Measurements from ENCODE around the gene WFDC10B. TPM values are rescaled to one million over a fixed set of nuclear protein-coding genes. Genes with fewer than 3 reads are reported as not detected.
"Not testable (repeated sequence)": the region's sequence is repeated elsewhere in the genome, so short reads cannot be mapped to it uniquely, and the experiment has no call there.

The WFDC10B gene
- total RNA-seq: not detected

DNA sequence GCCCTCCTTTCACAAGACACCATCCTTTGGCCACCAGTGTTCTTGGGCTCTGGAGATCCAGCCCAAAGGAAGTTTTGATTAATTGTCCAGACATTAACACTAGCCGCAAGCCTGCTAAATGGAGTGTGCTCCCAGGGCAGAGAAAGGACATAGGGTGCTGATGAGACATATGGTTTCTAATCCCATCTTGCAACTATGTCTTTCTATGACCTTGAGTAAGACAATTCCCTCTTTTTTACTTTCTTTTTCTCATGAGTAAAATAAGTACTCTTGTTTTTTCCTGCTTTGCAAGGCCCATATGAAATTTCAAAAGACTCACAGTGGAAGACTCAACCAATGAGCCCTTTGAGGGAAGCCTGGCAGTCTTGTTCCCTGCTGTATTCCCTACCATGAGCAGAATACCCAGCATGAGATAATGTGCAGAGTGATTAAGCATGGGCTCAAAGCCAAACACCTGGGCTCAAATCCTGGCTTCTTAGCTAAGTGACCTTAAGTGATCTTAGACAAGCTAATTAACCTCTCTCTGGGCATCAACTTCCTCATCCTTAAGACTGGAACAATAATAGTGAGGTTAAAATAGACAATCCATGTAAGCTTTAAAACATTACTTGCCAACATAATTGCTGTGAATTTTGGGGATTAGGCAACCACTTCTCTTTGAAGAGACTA is at the start of gene WFDC10B:
Gene WFDC10B (minus strand): TSS at position 51 of the 669 bp plus-strand sequence. CDS start 19,027 bp downstream, outside the sequence.
- intact Hi-C loops (cut with micrococcal nuclease): no loop called here
- ChIA-PET CTCF (no interaction called here), POLR2A (no interaction called here)
- Mint-ChIP-seq H3K9me3 (no peaks in the 10 kb centered on the region), H3K27me3 (peaks cover 32% of the 10 kb centered on the region), H3K36me3 (no peaks in the 10 kb centered on the region), H3K4me3 (no peak within 1 kb of the TSS), H3K4me1 (ENCODE audit: low read depth) (no peaks in the 10 kb centered on the region), H3K27ac (no peak within 1 kb of the TSS)
- DNase-seq: no peak

GRCh38 chr20:45752746-45753145 is 47.9 kb upstream of the WFDC10B start:
- peak; percentile 39 for DNase-seq
- CTCF ChIA-PET: no interaction called here
- H3K27ac Mint-ChIP-seq: no peak overlapping the region
- intact Hi-C loops (cut with micrococcal nuclease): loop anchor here (1.0 kb wide), 1 partner anchor 141 kb away; no protein-coding TSS in a partner anchor
- H3K4me3 Mint-ChIP-seq: no peak overlapping the region
- peaks cover 10% of the 10 kb centered on the region for H3K9me3 Mint-ChIP-seq
- H3K4me1 Mint-ChIP-seq (ENCODE audit: low read depth): peaks cover 18% of the 10 kb centered on the region
- H3K27me3 Mint-ChIP-seq: peaks cover 26% of the 10 kb centered on the region
- POLR2A ChIA-PET: no interaction called here
- no peaks in the 10 kb centered on the region for H3K36me3 Mint-ChIP-seq

DNA sequence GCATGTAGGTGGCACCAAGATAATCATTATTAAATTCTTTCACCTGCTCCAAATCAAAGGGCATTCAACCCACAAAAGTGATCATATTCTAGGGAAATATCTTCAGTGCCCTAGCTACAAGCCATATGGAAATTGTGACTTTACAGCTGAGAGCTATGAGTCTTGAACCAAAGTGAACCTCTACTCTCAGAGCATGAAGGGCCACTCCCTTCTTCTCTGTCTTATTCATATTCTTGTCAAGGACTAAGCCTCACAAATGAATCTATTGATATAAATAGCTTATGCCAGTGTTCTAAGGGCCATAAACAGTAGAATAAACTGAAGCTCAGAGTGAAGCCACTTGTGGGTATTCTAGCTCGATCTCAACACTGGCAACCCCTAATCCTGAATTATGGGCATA is 46.9 kb upstream of the WFDC10B start:
- POLR2A ChIA-PET: interaction anchor here (0.9 kb wide), 1 partner anchor 141 kb away, joined by 3 read pairs; no protein-coding TSS in a partner anchor
- peaks cover 10% of the 10 kb centered on the region for H3K9me3 Mint-ChIP-seq
- no peak overlapping the region for H3K4me3 Mint-ChIP-seq
- no peak for DNase-seq
- intact Hi-C loops (cut with micrococcal nuclease): loop anchor here (1.0 kb wide), 1 partner anchor 140 kb away; no protein-coding TSS in a partner anchor
- peaks cover 30% of the 10 kb centered on the region for H3K27me3 Mint-ChIP-seq
- H3K4me1 Mint-ChIP-seq (ENCODE audit: low read depth): peaks cover 18% of the 10 kb centered on the region
- H3K36me3 Mint-ChIP-seq: no peaks in the 10 kb centered on the region
- CTCF ChIA-PET: interaction anchor here (0.8 to 1.3 kb wide), 5 partner anchors 19 to 378 kb away, joined by 3 to 4 read pairs (median 3); partner anchors contain the start of genes DNTTIP1 and WFDC3
- H3K27ac Mint-ChIP-seq: no peak overlapping the region

GRCh38 chr20:45745015-45745414 is 40.2 kb upstream of the WFDC10B start:
- no peaks in the 10 kb centered on the region for H3K9me3 Mint-ChIP-seq
- no peak for DNase-seq
- ChIA-PET CTCF (interaction anchor here (1.4 kb wide), 1 partner anchor 26 kb away, joined by 3 read pairs; no protein-coding TSS in a partner anchor), POLR2A (no interaction called here)
- H3K36me3 Mint-ChIP-seq: no peaks in the 10 kb centered on the region
- H3K27ac Mint-ChIP-seq: no peak overlapping the region
- no peak overlapping the region for H3K4me3 Mint-ChIP-seq
- intact Hi-C loops (cut with micrococcal nuclease): no loop called here
- H3K27me3 Mint-ChIP-seq: peaks cover 27% of the 10 kb centered on the region
- no peaks in the 10 kb centered on the region for H3K4me1 Mint-ChIP-seq (ENCODE audit: low read depth)

- peaks cover 11% of the 10 kb centered on the region for H3K27me3 Mint-ChIP-seq
- no peak overlapping the region for H3K27ac Mint-ChIP-seq
- H3K4me3 Mint-ChIP-seq: no peak overlapping the region
- CTCF ChIA-PET: interaction anchor here (1.4 kb wide), 1 partner anchor 28 kb away, joined by 4 read pairs; no protein-coding TSS in a partner anchor
- H3K4me1 Mint-ChIP-seq (ENCODE audit: low read depth): no peaks in the 10 kb centered on the region
- intact Hi-C loops (cut with micrococcal nuclease): no loop called here
- no peaks in the 10 kb centered on the region for H3K36me3 Mint-ChIP-seq
- no peak for DNase-seq
- POLR2A ChIA-PET: interaction anchor here (0.7 kb wide), 1 partner anchor 252 kb away, joined by 4 read pairs; no protein-coding TSS in a partner anchor
- no peaks in the 10 kb centered on the region for H3K9me3 Mint-ChIP-seq
Observed at GRCh38 chr20:45742596-45742995, 37.8 kb upstream of the WFDC10B start.

GRCh38 chr20:45735988-45736387 is 31.2 kb upstream of the WFDC10B start:
- Mint-ChIP-seq H3K27me3 (peaks cover 28% of the 10 kb centered on the region), H3K36me3 (peaks cover 7% of the 10 kb centered on the region), H3K4me3 (no peak overlapping the region), H3K27ac (no peak overlapping the region), H3K9me3 (peaks cover 20% of the 10 kb centered on the region), H3K4me1 (ENCODE audit: low read depth) (no peaks in the 10 kb centered on the region)
- ChIA-PET POLR2A (no interaction called here), CTCF (no interaction called here)
- DNase-seq: no peak
- intact Hi-C loops (cut with micrococcal nuclease): no loop called here

GRCh38 chr20:45735552-45735951 is 30.7 kb upstream of the WFDC10B start:
- no peak overlapping the region for H3K4me3 Mint-ChIP-seq
- H3K4me1 Mint-ChIP-seq (ENCODE audit: low read depth): no peaks in the 10 kb centered on the region
- peaks cover 30% of the 10 kb centered on the region for H3K27me3 Mint-ChIP-seq
- DNase-seq: no peak
- intact Hi-C loops (cut with micrococcal nuclease): no loop called here
- ChIA-PET CTCF (no interaction called here), POLR2A (no interaction called here)
- H3K27ac Mint-ChIP-seq: no peak overlapping the region
- peaks cover 8% of the 10 kb centered on the region for H3K36me3 Mint-ChIP-seq
- peaks cover 22% of the 10 kb centered on the region for H3K9me3 Mint-ChIP-seq

DNA sequence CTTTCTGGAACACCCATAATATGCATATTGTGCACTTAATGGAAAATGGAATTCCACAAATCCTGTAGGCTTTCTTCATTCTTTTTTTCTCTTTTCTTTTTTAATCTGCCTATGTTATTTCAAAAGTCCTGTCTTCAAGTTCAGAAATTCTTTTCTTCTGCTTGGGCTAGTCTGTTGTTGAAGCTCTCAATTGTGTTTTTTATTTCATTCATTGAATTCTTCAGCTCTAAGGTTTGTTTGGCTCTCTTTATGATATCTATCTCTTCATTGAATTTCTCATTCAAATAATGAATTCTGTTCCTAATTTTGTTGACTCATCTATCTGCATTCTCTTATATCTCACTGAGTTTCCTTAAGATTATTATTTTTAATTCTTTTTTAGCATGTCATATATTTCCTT is 27.4 kb upstream of the WFDC10B start:
- no peak overlapping the region for H3K4me3 Mint-ChIP-seq
- DNase-seq: no peak
- no peaks in the 10 kb centered on the region for H3K4me1 Mint-ChIP-seq (ENCODE audit: low read depth)
- peaks cover 31% of the 10 kb centered on the region for H3K27me3 Mint-ChIP-seq
- POLR2A ChIA-PET: no interaction called here
- intact Hi-C loops (cut with micrococcal nuclease): no loop called here
- CTCF ChIA-PET: no interaction called here
- peaks cover 22% of the 10 kb centered on the region for H3K9me3 Mint-ChIP-seq
- peaks cover 8% of the 10 kb centered on the region for H3K36me3 Mint-ChIP-seq
- H3K27ac Mint-ChIP-seq: no peak overlapping the region

- DNase-seq: no peak
- Mint-ChIP-seq H3K27me3 (peaks cover 38% of the 10 kb centered on the region), H3K4me1 (ENCODE audit: low read depth) (peaks cover 2% of the 10 kb centered on the region), H3K36me3 (peaks cover 6% of the 10 kb centered on the region), H3K9me3 (peaks cover 12% of the 10 kb centered on the region), H3K4me3 (no peak overlapping the region), H3K27ac (no peak overlapping the region)
- POLR2A ChIA-PET: no interaction called here
- CTCF ChIA-PET: interaction anchor here (0.7 kb wide), 1 partner anchor 44 kb away, joined by 3 read pairs; no protein-coding TSS in a partner anchor
- intact Hi-C loops (cut with micrococcal nuclease): no loop called here
Observed at GRCh38 chr20:45727044-45727443, 22.2 kb upstream of the WFDC10B start.

DNA sequence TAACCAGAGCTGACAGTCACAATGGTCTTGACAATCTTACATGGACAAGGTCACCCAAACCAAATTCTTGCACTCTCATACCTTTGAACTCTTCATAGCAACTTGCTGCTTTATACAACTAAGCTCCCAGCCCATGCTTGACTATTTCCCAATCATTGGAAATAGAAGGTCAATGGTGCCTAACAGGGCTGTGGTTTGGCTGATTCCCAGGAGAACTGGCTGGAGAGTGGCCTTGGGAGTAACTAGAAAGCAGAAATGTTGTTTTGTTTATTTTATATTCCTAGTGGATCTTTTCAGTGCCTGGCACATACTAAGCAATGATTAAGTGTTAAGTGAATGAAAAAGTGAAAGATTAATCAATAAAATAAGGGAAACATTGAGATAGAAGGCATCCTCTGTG is 20.3 kb upstream of the WFDC10B start:
- ChIA-PET CTCF (interaction anchor here (0.6 kb wide), 1 partner anchor 28 kb away, joined by 3 read pairs; no protein-coding TSS in a partner anchor), POLR2A (no interaction called here)
- intact Hi-C loops (cut with micrococcal nuclease): no loop called here
- no peak overlapping the region for H3K4me3 Mint-ChIP-seq
- H3K9me3 Mint-ChIP-seq: no peaks in the 10 kb centered on the region
- H3K27ac Mint-ChIP-seq: no peak overlapping the region
- no peak for DNase-seq
- H3K27me3 Mint-ChIP-seq: peaks cover 37% of the 10 kb centered on the region
- peaks cover 2% of the 10 kb centered on the region for H3K4me1 Mint-ChIP-seq (ENCODE audit: low read depth)
- H3K36me3 Mint-ChIP-seq: no peaks in the 10 kb centered on the region

DNA sequence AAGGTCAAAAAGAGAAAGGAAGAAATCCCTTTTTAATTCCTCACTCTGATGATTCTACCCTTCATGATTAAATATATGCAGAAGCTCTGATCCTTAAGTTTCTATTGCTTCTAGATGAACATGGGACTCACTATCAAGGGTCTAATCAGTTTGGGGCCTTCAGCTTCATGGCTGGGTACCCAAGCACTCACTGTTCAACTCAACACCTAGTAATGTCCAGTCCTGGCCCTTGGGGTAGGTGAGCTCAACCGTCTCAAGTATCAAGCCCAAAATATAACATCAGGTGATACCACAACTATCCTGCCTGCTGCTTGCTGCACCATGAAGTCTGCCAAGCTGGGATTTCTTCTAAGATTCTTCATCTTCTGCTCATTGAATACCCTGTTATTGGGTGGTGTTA is 17.2 kb upstream of the WFDC10B start, which contains the start of gene SPINT4:
Gene SPINT4 (plus strand): TSS at position 301 of the 400 bp plus-strand sequence. CDS start 21 bp downstream, at position 322.
- Mint-ChIP-seq H3K27ac (no peak within 1 kb of the TSS), H3K9me3 (no peaks in the 10 kb centered on the region), H3K27me3 (peaks cover 41% of the 10 kb centered on the region)

DNA sequence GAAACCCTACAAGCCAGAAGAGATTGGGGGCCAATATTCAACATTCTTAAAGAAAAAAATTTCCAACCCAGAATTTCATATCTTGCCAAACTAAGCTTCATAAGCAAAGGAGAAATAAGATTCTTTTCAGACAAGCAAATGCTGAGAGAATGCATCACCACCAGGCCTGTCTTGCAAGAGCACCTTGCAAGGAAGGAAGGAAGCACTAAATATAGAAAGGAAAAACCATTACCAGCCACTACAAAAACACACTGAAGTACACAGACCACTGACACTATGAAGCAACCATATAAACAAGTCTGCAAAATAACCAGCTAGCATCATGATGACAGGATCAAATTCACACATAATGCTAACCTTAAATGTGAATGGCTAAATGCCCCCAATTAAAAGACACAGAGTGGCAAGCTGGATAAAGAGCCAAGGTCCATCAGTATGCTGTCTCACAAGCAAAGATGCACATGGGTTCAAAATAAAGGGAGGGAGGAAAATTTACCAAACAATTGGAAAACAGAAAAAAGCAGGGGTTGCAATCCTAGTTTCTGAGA is 11.4 kb upstream of the WFDC10B start:
- peaks cover 28% of the 10 kb centered on the region for H3K27me3 Mint-ChIP-seq
- H3K27ac Mint-ChIP-seq; DNase-seq; H3K36me3 Mint-ChIP-seq; H3K9me3 Mint-ChIP-seq; CTCF ChIA-PET; H3K4me3 Mint-ChIP-seq; intact Hi-C loops (cut with micrococcal nuclease); H3K4me1 Mint-ChIP-seq (ENCODE audit: low read depth); POLR2A ChIA-PET: not testable (repeated sequence)

More for the DNA sequence above, 17.2 kb upstream of the WFDC10B start, which contains the start of gene SPINT4:
- no peaks in the 10 kb centered on the region for H3K36me3 Mint-ChIP-seq
- H3K4me1 Mint-ChIP-seq (ENCODE audit: low read depth): peaks cover under 1% of the 10 kb centered on the region
- CTCF ChIA-PET: no interaction called here
- intact Hi-C loops (cut with micrococcal nuclease): no loop called here
- no peak within 1 kb of the TSS for H3K4me3 Mint-ChIP-seq
- POLR2A ChIA-PET: no interaction called here
- no peak for DNase-seq

Data from activated CD4-positive, alpha-beta memory T cell treated with anti-CD3 and anti-CD28 coated beads for 36 hours (primary cell).